IPS-20b (cell line): ENCODE data around the gene APCS.

ENCODE experiments used
- H3K27ac ChIP-seq: one replicate; pipeline ENCODE4 v1.5.1; 2013; ENCODE audit warnings: low read length
- H3K27me3 ChIP-seq: 2 replicates; pipeline ENCODE4 v1.6.1; 2013; ENCODE audit warnings: mild to moderate bottlenecking, low read length, inconsistent platforms; ENCODE audit not compliant: insufficient read depth
- H3K36me3 ChIP-seq: 2 replicates; pipeline ENCODE4 v1.6.1; 2013; ENCODE audit warnings: low read depth, mild to moderate bottlenecking, inconsistent platforms, low read length, moderate library complexity; ENCODE audit not compliant: insufficient read depth
- H3K4me1 ChIP-seq: 2 replicates; pipeline ENCODE4 v1.6.1; 2013; ENCODE audit warnings: mild to moderate bottlenecking, control low read depth, inconsistent platforms, low read length, moderate library complexity; ENCODE audit not compliant: insufficient read depth
- H3K4me3 ChIP-seq: 2 replicates; pipeline ENCODE4 v1.5.1; 2013; ENCODE audit warnings: mild to moderate bottlenecking, low read length, inconsistent platforms
- H3K9ac ChIP-seq: 2 replicates; pipeline ENCODE4 v1.6.1; 2013; ENCODE audit warnings: low read depth, mild to moderate bottlenecking, inconsistent platforms, low read length, moderate library complexity
- H3K9me3 ChIP-seq: 2 replicates; pipeline ENCODE4 v1.6.1; 2013; ENCODE audit warnings: mild to moderate bottlenecking, low read depth, low read length, inconsistent platforms; ENCODE audit not compliant: insufficient read depth

APCS gene, protein sequence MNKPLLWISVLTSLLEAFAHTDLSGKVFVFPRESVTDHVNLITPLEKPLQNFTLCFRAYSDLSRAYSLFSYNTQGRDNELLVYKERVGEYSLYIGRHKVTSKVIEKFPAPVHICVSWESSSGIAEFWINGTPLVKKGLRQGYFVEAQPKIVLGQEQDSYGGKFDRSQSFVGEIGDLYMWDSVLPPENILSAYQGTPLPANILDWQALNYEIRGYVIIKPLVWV

DNA sequence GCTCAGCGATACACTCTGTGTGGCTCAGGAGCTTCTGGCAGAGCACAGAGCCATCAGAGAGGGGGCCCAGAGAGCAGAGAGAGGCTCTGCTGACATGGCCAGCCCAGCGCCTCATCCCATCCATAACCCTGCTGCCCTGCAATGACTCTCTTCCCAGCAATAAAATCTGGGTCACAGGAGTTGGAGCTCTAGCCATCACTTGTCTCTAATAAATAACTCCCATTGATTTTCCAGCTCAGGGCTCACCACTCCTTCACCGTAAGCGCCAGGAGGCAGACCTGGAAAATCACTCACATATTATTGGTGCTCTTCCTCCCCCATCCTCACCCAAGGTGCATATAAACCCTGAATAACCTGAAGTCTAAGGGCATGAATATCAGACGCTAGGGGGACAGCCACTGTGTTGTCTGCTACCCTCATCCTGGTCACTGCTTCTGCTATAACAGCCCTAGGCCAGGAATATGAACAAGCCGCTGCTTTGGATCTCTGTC, at the start of gene APCS:
Gene APCS, plus strand, starts transcription at position 366 of the 491 bp plus-strand sequence. Its CDS starts 96 bp downstream, at position 462.
- no peaks in the 10 kb centered on the region for H3K36me3 ChIP-seq
- no peak within 1 kb of the TSS for H3K4me3 ChIP-seq
- H3K9me3 ChIP-seq = no peaks in the 10 kb centered on the region
- H3K9ac ChIP-seq = no peak within 1 kb of the TSS
- H3K4me1 ChIP-seq = no peaks in the 10 kb centered on the region; the same call in 1 of the 2 replicates
- no peak within 1 kb of the TSS for H3K27ac ChIP-seq
- no peaks in the 10 kb centered on the region for H3K27me3 ChIP-seq

DNA sequence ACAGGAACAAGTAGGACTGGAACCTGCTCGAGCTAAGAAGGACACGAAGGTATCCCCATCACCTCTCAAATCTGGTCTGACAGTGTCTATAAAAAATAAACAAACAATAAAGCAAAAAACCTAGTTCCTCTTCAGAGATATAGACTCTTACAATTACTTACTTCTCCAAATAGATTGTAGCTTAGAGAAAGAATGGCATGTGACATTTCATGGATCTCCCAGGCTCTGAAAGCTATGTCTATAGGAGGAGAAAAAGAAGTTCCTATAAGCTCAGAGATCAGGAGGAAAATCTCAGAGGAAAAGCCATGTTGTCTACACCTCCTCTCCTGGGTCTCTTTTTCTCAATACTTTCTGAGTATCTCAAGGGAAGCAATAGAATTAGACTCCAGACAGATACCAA, 39.5 kb upstream of the APCS start:
- Histone ChIP-seq H3K4me3 (no peak overlapping the region), H3K9ac (no peak overlapping the region), H3K4me1 (no peaks in the 10 kb centered on the region), H3K9me3 (no peaks in the 10 kb centered on the region), H3K27me3 (no peaks in the 10 kb centered on the region), H3K36me3 (no peaks in the 10 kb centered on the region), H3K27ac (no peak overlapping the region)

DNA sequence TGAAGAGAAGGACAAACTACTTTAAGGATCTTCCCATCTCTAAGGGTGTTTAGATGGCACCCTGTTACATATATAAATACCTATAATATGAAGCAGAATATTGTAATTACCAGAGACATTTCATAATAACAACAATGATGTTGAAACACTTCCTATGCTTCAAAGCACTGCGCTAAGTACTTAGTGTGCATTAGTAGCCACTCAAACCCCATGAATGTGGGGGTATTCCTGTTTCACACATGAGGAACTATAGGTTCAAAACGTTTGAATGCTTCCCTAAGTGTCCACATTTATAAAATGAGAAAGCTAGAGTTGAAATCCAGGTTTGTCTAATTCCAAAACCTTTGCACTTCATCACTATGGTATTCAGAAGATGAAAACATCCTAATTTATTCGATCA, 33.4 kb upstream of the APCS start:
- H3K27me3 ChIP-seq = no peaks in the 10 kb centered on the region
- H3K27ac ChIP-seq = no peak overlapping the region
- no peak overlapping the region for H3K4me3 ChIP-seq
- no peaks in the 10 kb centered on the region for H3K9me3 ChIP-seq
- no peak overlapping the region for H3K9ac ChIP-seq
- no peaks in the 10 kb centered on the region for H3K36me3 ChIP-seq
- H3K4me1 ChIP-seq = no peaks in the 10 kb centered on the region

DNA sequence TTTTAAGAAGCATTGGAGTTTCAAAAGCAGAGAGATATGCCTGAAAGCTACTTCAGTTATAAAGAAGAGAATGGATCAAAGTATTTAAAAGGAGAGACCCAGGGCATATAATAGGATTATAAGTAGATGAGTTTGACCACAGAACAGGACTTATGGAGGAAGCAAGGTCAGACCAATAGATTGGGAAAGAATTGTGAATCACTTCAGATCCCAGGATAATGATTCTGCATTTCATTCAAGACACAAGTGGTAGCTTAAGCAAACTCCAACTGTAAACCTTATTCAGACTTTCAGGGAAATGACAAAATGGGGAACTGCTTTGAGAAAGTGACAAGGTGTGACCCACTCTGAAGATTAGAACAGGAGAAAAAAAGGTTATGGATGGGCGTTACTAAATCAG, 32.9 kb upstream of the APCS start:
- Histone ChIP-seq H3K9ac (no peak overlapping the region), H3K27ac (no peak overlapping the region), H3K27me3 (no peaks in the 10 kb centered on the region), H3K4me1 (no peaks in the 10 kb centered on the region), H3K36me3 (no peaks in the 10 kb centered on the region), H3K4me3 (no peak overlapping the region), H3K9me3 (no peaks in the 10 kb centered on the region)

DNA sequence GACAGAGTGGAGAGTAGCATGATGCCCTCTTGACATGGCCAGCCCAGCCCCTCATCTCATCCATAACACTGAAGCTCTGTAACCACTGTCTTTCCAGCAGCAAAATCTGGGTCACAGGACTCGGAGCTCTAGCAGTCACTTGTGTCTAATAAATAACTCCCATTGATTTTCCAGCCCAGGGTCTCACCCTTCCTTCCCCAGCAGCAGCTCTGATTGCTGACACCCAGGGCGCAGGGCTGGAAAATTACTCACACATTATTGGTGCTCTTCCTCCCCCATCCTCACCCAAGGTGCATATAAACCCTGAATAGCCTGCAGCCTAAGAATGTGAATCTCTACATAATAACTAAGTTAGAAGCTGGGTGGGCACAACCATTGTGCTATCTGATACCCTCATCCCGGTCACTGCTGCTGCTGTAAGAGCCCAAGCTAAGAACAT, 30.7 kb upstream of the APCS start:
- H3K27ac ChIP-seq = no peak overlapping the region
- no peaks in the 10 kb centered on the region for H3K4me1 ChIP-seq
- no peak overlapping the region for H3K4me3 ChIP-seq
- H3K9me3 ChIP-seq = no peaks in the 10 kb centered on the region
- no peaks in the 10 kb centered on the region for H3K36me3 ChIP-seq
- H3K27me3 ChIP-seq = no peaks in the 10 kb centered on the region
- H3K9ac ChIP-seq = no peak overlapping the region

DNA sequence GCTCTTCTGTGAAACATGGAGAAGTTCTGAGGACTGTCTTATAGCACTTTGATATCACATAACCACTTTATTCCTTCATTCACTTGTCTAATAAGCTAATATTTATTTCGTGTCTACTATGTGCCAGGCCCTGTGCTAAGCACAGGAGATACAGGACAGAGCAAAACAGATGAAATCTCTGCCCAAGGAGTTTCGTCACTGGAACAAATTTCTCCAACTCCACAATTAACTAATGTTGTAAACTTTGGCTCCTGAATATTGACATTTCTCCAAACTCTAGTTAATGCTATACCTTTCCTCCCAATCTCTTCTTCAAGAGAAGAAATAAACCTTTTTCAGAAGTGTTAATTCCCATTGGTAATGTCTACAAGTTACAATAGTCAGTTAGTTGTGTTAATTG, 27.0 kb upstream of the APCS start:
- H3K36me3 ChIP-seq = no peaks in the 10 kb centered on the region
- no peak overlapping the region for H3K4me3 ChIP-seq
- no peaks in the 10 kb centered on the region for H3K27me3 ChIP-seq
- H3K4me1 ChIP-seq = no peaks in the 10 kb centered on the region
- H3K9me3 ChIP-seq = 0 out of 2 replicates have a peak, but pooled peaks cover 6% of the 10 kb centered on the region
- H3K27ac ChIP-seq = no peak overlapping the region
- no peak overlapping the region for H3K9ac ChIP-seq

DNA sequence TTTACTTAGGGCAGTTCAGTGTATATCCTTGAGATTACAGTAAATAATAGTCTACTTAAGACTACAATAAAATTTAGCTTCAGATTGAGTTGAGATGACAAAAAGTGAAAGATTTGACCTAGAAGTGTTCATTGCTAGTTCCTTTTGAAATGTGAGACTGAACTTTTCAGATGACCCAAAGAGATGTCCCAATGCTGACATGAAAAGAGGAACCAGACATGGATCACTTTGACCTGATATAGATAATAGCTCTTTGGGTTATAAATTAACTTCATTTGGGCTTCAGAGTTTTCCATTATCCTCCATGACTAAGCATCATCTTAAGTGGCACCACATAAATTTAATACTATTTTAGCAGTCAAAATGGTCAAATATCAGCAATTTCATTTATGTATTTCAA, 26.1 kb upstream of the APCS start:
- Histone ChIP-seq H3K36me3 (no peaks in the 10 kb centered on the region), H3K27ac (no peak overlapping the region), H3K4me1 (no peaks in the 10 kb centered on the region), H3K27me3 (no peaks in the 10 kb centered on the region), H3K9me3 (0 out of 2 replicates have a peak, but pooled peaks cover 11% of the 10 kb centered on the region), H3K4me3 (no peak overlapping the region), H3K9ac (no peak overlapping the region)

DNA sequence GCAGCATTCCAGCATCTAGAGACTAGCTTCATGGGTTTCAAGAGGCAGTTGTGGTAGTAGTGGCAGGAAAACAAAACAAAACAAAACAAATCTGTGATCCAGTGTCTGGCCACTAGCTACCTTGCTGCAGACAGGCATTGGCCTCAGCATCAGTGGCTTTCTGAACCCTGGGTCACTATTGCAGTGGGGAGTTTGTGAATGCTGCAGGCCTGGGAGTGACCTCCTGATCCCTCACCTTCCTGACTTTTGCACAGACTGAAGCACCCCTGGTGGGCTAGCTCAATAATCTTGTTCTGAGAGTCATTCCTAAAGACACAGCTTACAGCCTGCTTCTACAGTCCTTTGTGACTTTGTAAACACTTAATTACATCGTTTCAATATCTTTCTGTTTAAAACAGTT, 24.9 kb upstream of the APCS start:
- Histone ChIP-seq H3K27me3 (no peaks in the 10 kb centered on the region), H3K36me3 (no peaks in the 10 kb centered on the region), H3K4me3 (no peak overlapping the region), H3K27ac (no peak overlapping the region), H3K9me3 (0 out of 2 replicates have a peak, but pooled peaks cover 11% of the 10 kb centered on the region), H3K4me1 (no peaks in the 10 kb centered on the region), H3K9ac (no peak overlapping the region)

DNA sequence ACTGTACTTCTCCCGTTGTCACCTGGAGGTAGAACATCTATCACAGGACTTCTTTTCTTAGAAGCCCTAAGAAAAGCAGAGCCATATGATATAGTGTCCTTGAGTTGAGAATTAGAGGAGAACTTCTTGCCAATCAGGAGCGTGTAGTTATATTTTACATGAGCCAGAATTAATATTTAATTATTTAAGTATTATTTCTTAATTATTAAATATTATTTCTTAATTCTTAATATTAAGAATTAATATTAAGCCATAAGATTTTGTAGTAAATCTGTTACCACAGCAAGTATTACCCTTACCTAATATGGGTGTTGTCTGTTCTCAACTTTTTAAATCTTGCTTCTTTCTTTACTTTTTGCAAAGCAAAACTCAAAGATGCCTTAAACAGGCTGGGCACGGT, 10.2 kb upstream of the APCS start:
- no peak overlapping the region for H3K9ac ChIP-seq
- no peaks in the 10 kb centered on the region for H3K27me3 ChIP-seq
- no peaks in the 10 kb centered on the region for H3K4me1 ChIP-seq

DNA sequence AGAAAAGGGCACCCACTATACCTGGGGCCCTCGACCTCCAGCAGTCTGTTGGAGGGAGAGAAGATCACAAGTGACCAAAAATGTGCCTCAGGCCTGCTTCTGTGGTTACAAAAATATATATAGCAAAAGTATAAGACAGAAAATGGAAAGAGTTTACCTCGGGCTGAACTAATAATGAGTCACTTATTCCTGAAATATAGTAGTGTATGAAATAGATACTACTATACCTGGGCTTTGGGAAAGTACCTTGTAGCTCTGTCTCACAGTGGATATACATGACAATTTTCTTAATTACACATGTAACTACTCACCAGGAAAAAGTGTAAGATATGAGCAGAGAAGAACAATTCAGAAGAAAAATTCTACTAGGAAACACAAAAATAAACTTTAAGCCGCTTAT, 7.3 kb upstream of the APCS start:
- H3K4me1 ChIP-seq = no peaks in the 10 kb centered on the region
- no peaks in the 10 kb centered on the region for H3K27me3 ChIP-seq
- peaks cover 9% of the 10 kb centered on the region for H3K9me3 ChIP-seq
- no peak overlapping the region for H3K4me3 ChIP-seq
- no peak overlapping the region for H3K27ac ChIP-seq
- H3K36me3 ChIP-seq = no peaks in the 10 kb centered on the region
- H3K9ac ChIP-seq = no peak overlapping the region

More for the DNA sequence above, 10.2 kb upstream of the APCS start:
- Histone ChIP-seq H3K36me3 (no peaks in the 10 kb centered on the region), H3K9me3 (peaks cover 15% of the 10 kb centered on the region), H3K27ac (no peak overlapping the region), H3K4me3 (no peak overlapping the region)

DNA sequence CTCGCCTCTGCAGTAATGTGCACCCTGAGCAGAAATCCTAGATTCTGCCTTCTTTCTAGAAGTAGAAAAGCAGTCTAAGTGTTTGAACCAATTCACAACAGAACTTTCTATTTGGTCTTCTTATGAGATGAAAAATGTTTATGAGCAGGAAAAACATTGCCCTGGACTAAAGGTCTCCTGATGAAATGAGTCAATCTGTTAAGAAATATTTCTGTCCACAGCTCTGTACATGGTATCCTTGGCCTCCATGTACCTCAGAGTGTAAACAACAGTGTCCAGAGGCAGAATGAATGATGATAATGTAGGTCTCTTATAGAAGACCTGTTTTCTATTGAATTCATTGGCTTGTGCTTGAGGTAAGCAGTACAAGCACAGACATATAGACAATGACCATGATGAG, 6.2 kb upstream of the APCS start:
- Histone ChIP-seq H3K27ac (no peak overlapping the region), H3K4me1 (no peaks in the 10 kb centered on the region), H3K36me3 (no peaks in the 10 kb centered on the region), H3K4me3 (no peak overlapping the region), H3K9ac (no peak overlapping the region), H3K9me3 (peaks cover 5% of the 10 kb centered on the region; the same call in 1 of the 2 replicates), H3K27me3 (no peaks in the 10 kb centered on the region)

DNA sequence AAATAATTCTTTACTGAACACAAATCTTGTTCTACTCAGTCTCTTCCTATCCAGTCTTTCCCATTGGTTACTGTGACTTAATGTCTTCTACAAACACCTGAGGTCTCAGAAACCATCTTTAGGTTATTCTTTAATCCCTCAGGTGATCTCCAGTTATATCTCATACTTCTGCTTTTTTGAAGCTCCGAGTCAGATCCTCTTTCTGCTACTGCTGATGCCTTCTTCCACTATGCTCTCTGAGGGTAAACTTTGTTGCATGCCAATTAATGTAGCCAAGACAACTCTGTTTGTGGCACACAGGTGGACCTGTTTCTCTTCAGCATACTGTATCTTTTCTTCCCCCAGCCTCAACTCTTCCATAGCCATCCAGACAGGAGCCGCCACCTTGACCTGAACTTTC, 3.1 kb upstream of the APCS start:
- no peak overlapping the region for H3K9ac ChIP-seq
- no peaks in the 10 kb centered on the region for H3K9me3 ChIP-seq
- no peaks in the 10 kb centered on the region for H3K27me3 ChIP-seq
- H3K4me1 ChIP-seq = no peaks in the 10 kb centered on the region
- H3K27ac ChIP-seq = no peak overlapping the region
- H3K36me3 ChIP-seq = no peaks in the 10 kb centered on the region
- no peak overlapping the region for H3K4me3 ChIP-seq
